IMR-90 (cell line): ENCODE results near the gene RAB36.

ENCODE experiments used
- CHD1 ChIP-seq: IDR thresholded peaks from 2 replicates; pipeline ENCODE4 v1.6.1; 2012; ENCODE audit warnings: low read depth, low read length, improper control_type of control experiment
- MAZ ChIP-seq: IDR thresholded peaks from 2 replicates; pipeline ENCODE4 v1.6.1; 2012; ENCODE audit warnings: low read depth, mild to moderate bottlenecking, low read length, improper control_type of control experiment, moderate library complexity, borderline replicate concordance
- POLR2A ChIP-seq: IDR thresholded peaks from 2 replicates; pipeline ENCODE4 v1.6.1; 2012; ENCODE audit warnings: mild to moderate bottlenecking, low read depth, low read length
- TF ChIP-seq, protein P1 (sequence below): conservative IDR thresholded peaks from 2 replicates; pipeline ENCODE4 v1.5.1; 2012; ENCODE audit warnings: mild to moderate bottlenecking, low read depth, low read length, improper control_type of control experiment

DNA sequence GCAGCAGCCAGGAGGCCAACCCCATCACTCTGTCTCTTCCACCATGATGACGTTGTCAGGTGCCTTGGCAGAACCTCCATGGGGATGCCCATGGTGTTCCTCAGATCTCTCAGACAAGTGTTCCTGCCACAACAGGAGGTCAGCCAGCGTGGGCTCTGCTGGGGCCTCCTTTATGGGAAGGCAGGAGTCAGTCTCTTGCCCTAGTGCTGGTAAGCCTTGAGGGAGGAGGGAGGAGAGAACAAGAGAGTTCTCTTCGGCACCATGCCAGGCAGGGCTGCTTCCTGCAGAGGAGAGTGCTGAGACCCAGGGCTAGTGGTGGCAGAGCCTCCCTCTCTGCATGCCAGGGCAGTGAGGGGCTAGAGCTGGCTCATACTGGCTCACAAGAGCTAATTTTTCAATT lies 42.5 kb upstream of the RAB36 start:
- TF ChIP-seq, protein P1, sequence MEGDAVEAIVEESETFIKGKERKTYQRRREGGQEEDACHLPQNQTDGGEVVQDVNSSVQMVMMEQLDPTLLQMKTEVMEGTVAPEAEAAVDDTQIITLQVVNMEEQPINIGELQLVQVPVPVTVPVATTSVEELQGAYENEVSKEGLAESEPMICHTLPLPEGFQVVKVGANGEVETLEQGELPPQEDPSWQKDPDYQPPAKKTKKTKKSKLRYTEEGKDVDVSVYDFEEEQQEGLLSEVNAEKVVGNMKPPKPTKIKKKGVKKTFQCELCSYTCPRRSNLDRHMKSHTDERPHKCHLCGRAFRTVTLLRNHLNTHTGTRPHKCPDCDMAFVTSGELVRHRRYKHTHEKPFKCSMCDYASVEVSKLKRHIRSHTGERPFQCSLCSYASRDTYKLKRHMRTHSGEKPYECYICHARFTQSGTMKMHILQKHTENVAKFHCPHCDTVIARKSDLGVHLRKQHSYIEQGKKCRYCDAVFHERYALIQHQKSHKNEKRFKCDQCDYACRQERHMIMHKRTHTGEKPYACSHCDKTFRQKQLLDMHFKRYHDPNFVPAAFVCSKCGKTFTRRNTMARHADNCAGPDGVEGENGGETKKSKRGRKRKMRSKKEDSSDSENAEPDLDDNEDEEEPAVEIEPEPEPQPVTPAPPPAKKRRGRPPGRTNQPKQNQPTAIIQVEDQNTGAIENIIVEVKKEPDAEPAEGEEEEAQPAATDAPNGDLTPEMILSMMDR: no peak
- no peak for TF ChIP-seq CHD1
- TF ChIP-seq POLR2A: no peak
- TF ChIP-seq MAZ: no peak
